OCI-LY1 (cell line): ENCODE results near the gene PDE3A.

Source experiments
- CTCF ChIP-seq: fragments of 200-600 bp; sonication (generic), shearing (Covaris generic); IDR thresholded peaks from 2 replicates; pipeline ENCODE4 v1.5.1; 2017; ENCODE audit warnings: mild to moderate bottlenecking, antibody characterized with exemption, low read length, moderate library complexity, mixed read lengths
- EZH2 ChIP-seq: fragments of 200-600 bp; sonication (generic), shearing (Covaris generic); IDR thresholded peaks from 2 replicates; pipeline ENCODE4 v1.8.0; 2017; ENCODE audit warnings: borderline replicate concordance, mixed run types, mild to moderate bottlenecking, antibody characterized with exemption, low read length, moderate library complexity, mixed read lengths

DNA sequence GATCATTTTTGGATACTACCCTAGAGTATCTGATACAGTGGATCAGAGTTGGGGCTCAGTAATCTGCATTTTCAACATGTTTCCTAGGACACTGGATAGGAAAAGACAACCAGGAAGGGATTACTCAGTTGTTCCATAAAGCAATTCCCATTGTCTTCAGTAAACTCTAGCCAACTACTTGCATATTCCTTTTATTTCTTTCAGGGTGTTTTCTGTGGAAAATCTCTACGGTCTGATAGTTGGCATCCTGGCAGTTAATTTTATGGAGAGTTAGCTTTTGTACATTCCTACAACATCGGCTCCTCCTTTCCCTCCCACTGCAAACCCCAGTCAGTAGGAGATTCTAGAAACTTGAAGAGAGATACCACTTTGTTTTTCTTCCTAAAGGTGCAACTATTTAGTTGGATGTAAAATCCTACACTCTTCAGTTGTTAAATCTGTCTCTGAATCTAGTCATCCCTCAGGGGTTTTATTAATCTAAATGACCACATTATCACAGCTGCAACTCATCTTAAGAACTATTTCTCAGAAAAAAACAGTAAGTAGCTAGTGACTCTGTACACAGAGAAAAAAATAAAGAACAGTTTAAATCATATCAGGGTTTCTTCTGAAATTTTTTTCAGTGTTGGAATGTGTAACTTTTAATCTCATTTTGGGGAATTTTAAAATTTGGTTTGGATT is 103.9 kb downstream of the PDE3A start:
- TF ChIP-seq CTCF (no peak), EZH2 (no peak)
